Hepatocyte (in vitro differentiated cells): ENCODE data around the gene RAMP3.

Experiments used
- CTCF ChIP-seq: fragments of 200-600 bp; sonication (generic); IDR thresholded peaks from 2 replicates; pipeline ENCODE4 v1.5.1; 2016; ENCODE audit warnings: antibody characterized with exemption, mild to moderate bottlenecking; ENCODE audit not compliant: poor library complexity
- EZH2 ChIP-seq: fragments of 200-600 bp; sonication (generic); IDR thresholded peaks from 2 replicates; pipeline ENCODE4 v1.6.1; 2016; ENCODE audit warnings: antibody characterized with exemption, mild to moderate bottlenecking, borderline replicate concordance
- EZH2phosphoT487 ChIP-seq: fragments of 200-600 bp; sonication (generic); IDR thresholded peaks from one replicate; pipeline ENCODE4 v1.6.1; 2018; ENCODE audit warnings: antibody characterized with exemption, mild to moderate bottlenecking, low read depth, moderate library complexity; ENCODE audit not compliant: unreplicated experiment, severe bottlenecking

- TF ChIP-seq CTCF (peak; percentile 95), EZH2phosphoT487 (no peak), EZH2 (no peak)
These were observed 21.2 kb upstream of the RAMP3 start for GRCh38 chr7:45136106-45137060.
